HEK293 (cell line): ENCODE measurements around the gene NELL1.

ENCODE experiments used
- CTCF ChIA-PET: fragments of 350-600 bp; formaldehyde crosslinking; extraction: SDS; loops from one replicate; lab custom pipeline; 2021; ENCODE audit warnings: antibody characterized with exemption; lab: Yijun Ruan, JAX
- POLR2A ChIA-PET: fragments of 300-600 bp; formaldehyde crosslinking; extraction: SDS; loops from one replicate; lab custom pipeline; 2020; ENCODE audit warnings: antibody characterized with exemption, inconsistent platforms; lab: Yijun Ruan, JAX
- H3K27ac ChIP-seq: fragments of 200-500 bp; sonication (Bioruptor generic); 2 replicates; pipeline ENCODE4 v1.5.1; 2014; ENCODE audit warnings: low read depth, low read length, control low read depth, inconsistent platforms; ENCODE audit errors: extremely low read depth
- H3K36me3 ChIP-seq, 2 experiments: fragments of 200-500 bp in 1 of 2; sonication (Bioruptor generic) in 1 of 2; 1 replicate in 1 of 2; 2 replicates in 1 of 2; pipeline ENCODE4 v1.5.1; 2014 to 2017; ENCODE audit warnings: inconsistent platforms in 2 of 2, low read length in 2 of 2; ENCODE audit not compliant: control insufficient read depth in 2 of 2, insufficient read depth in 1 of 2
- H3K4me1 ChIP-seq: fragments of 200-500 bp; sonication (Bioruptor generic); 2 replicates; pipeline ENCODE4 v1.5.1; 2014; ENCODE audit warnings: mild to moderate bottlenecking, low read length, inconsistent platforms; ENCODE audit not compliant: control insufficient read depth, insufficient read depth
- H3K4me3 ChIP-seq: 2 replicates; pipeline ENCODE4 v1.5.1; 2011; ENCODE audit warnings: low read depth, mild to moderate bottlenecking, control low read depth, low read length, moderate library complexity
- H3K9me3 ChIP-seq: fragments of 200-500 bp; sonication (Bioruptor generic); 2 replicates; pipeline ENCODE4 v1.5.1; 2014; ENCODE audit warnings: low read depth, low read length, inconsistent platforms; ENCODE audit not compliant: control insufficient read depth, insufficient read depth
- BCL11A ChIP-seq: fragments of 450-650 bp; formaldehyde crosslinking; IDR thresholded peaks from 2 replicates; pipeline ENCODE4 v1.5.1; 2016; ENCODE audit warnings: low read depth, missing biosample characterization, missing genetic modification characterization
- KLF16 ChIP-seq: fragments of 450-650 bp; formaldehyde crosslinking; IDR thresholded peaks from 2 replicates; pipeline ENCODE4 v1.5.1; 2017; ENCODE audit warnings: missing biosample characterization, missing genetic modification characterization
- OSR2 ChIP-seq: fragments of 450-650 bp; formaldehyde crosslinking; IDR thresholded peaks from 2 replicates; pipeline ENCODE4 v1.5.1; 2016; ENCODE audit warnings: missing biosample characterization, missing genetic modification characterization
- PATZ1 ChIP-seq: fragments of 450-650 bp; formaldehyde crosslinking; IDR thresholded peaks from 2 replicates; pipeline ENCODE4 v1.5.1; 2016; ENCODE audit warnings: missing biosample characterization, missing genetic modification characterization
- TRIM28 ChIP-seq: IDR thresholded peaks from 2 replicates; pipeline ENCODE4 v1.6.1; 2011; ENCODE audit warnings: low read length, control low read depth, borderline replicate concordance
- TSHZ1 ChIP-seq: fragments of 450-650 bp; formaldehyde crosslinking; IDR thresholded peaks from 2 replicates; pipeline ENCODE4 v1.5.1; 2016; ENCODE audit warnings: missing biosample characterization, missing genetic modification characterization, borderline replicate concordance
- WT1 ChIP-seq: fragments of 450-650 bp; formaldehyde crosslinking; IDR thresholded peaks from 2 replicates; pipeline ENCODE4 v1.5.1; 2016; ENCODE audit warnings: missing biosample characterization, missing genetic modification characterization
- ZBTB10 ChIP-seq: fragments of 450-650 bp; formaldehyde crosslinking; IDR thresholded peaks from 2 replicates; pipeline ENCODE4 v1.5.1; 2016; ENCODE audit warnings: missing biosample characterization, missing genetic modification characterization
- ZBTB17 ChIP-seq: fragments of 450-650 bp; formaldehyde crosslinking; IDR thresholded peaks from 2 replicates; pipeline ENCODE4 v1.5.1; 2016; ENCODE audit warnings: missing biosample characterization, missing genetic modification characterization
- ZNF10 ChIP-seq: fragments of 450-650 bp; formaldehyde crosslinking; IDR thresholded peaks from 2 replicates; pipeline ENCODE4 v1.5.1; 2017; ENCODE audit warnings: missing biosample characterization, missing genetic modification characterization
- ZNF148 ChIP-seq: fragments of 450-650 bp; formaldehyde crosslinking; IDR thresholded peaks from 2 replicates; pipeline ENCODE4 v1.5.0; 2017; ENCODE audit warnings: missing biosample characterization, missing genetic modification characterization, borderline replicate concordance
- ZNF274 ChIP-seq, 2 experiments: fragments of 200-500 bp in 1 of 2; fragments of 450-650 bp in 1 of 2; sonication (Bioruptor generic) in 1 of 2; formaldehyde crosslinking in 1 of 2; IDR thresholded peaks; 2 replicates each; pipeline versions ENCODE4 v1.5.1 to v1.6.1; 2014 to 2016; ENCODE audit warnings: borderline replicate concordance in 1 of 2, inconsistent platforms in 1 of 2, low read length in 1 of 2, missing biosample characterization in 1 of 2, missing genetic modification characterization in 1 of 2
- ZNF416 ChIP-seq: fragments of 450-650 bp; formaldehyde crosslinking; IDR thresholded peaks from 2 replicates; pipeline ENCODE4 v1.5.1; 2016; ENCODE audit warnings: missing biosample characterization, missing genetic modification characterization
- ZNF580 ChIP-seq: fragments of 450-650 bp; formaldehyde crosslinking; IDR thresholded peaks from 2 replicates; pipeline ENCODE4 v1.5.1; 2016; ENCODE audit warnings: missing biosample characterization, missing genetic modification characterization
- ZNF596 ChIP-seq: fragments of 450-650 bp; IDR thresholded peaks from 2 replicates; pipeline ENCODE4 v1.5.0; 2018; ENCODE audit warnings: missing biosample characterization, mild to moderate bottlenecking, missing genetic modification characterization, moderate library complexity
- ZNF747 ChIP-seq: fragments of 450-650 bp; formaldehyde crosslinking; IDR thresholded peaks from 2 replicates; pipeline ENCODE4 v1.5.1; 2016; ENCODE audit warnings: missing biosample characterization, missing genetic modification characterization
- TF ChIP-seq, protein P1 (sequence below): fragments of 450-650 bp; formaldehyde crosslinking; IDR thresholded peaks from 2 replicates; pipeline ENCODE4 v1.5.1; 2016; ENCODE audit warnings: missing biosample characterization, missing genetic modification characterization
- TF ChIP-seq, protein P2 (sequence below): fragments of 450-650 bp; formaldehyde crosslinking; conservative IDR thresholded peaks from 2 replicates; pipeline ENCODE4 v1.5.1; 2016; ENCODE audit warnings: low read depth, missing biosample characterization, missing genetic modification characterization

The NELL1 gene

GRCh38 chr11:21545699-21546098, 876.3 kb downstream of the NELL1 start:
- CTCF ChIA-PET, result no interaction called here
- Histone ChIP-seq H3K27ac (no peak overlapping the region), H3K4me1 (no peaks in the 10 kb centered on the region), H3K4me3 (no peak overlapping the region), H3K9me3 (no peaks in the 10 kb centered on the region), H3K36me3 (no peaks in the 10 kb centered on the region)
- TF ChIP-seq, protein P1, sequence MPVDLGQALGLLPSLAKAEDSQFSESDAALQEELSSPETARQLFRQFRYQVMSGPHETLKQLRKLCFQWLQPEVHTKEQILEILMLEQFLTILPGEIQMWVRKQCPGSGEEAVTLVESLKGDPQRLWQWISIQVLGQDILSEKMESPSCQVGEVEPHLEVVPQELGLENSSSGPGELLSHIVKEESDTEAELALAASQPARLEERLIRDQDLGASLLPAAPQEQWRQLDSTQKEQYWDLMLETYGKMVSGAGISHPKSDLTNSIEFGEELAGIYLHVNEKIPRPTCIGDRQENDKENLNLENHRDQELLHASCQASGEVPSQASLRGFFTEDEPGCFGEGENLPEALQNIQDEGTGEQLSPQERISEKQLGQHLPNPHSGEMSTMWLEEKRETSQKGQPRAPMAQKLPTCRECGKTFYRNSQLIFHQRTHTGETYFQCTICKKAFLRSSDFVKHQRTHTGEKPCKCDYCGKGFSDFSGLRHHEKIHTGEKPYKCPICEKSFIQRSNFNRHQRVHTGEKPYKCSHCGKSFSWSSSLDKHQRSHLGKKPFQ, result no peak
- TF ChIP-seq ZBTB17 (tag by site-specific recombination) (no peak), ZNF416 (tag by site-specific recombination) (no peak), TSHZ1 (tag by site-specific recombination) (no peak), ZNF747 (tag by site-specific recombination) (no peak), ZNF596 (no peak), BCL11A (tag by site-specific recombination) (no peak), ZBTB10 (tag by site-specific recombination) (no peak), ZNF580 (no peak), ZNF274 (IDR thresholded peaks at IDR 0.05; ENCODE audit: low read length) (no peak), ZNF274 (tag by site-specific recombination; IDR thresholded peaks at IDR 0.05; ENCODE audit: borderline replicate concordance) (no peak), OSR2 (tag by site-specific recombination) (no peak), WT1 (tag by site-specific recombination) (no peak), KLF16 (tag by site-specific recombination) (no peak), ZNF10 (tag by site-specific recombination) (no peak), ZNF148 (tag by site-specific recombination) (no peak), TRIM28 (no peak), PATZ1 (tag by site-specific recombination) (no peak)
- TF ChIP-seq, protein P2, sequence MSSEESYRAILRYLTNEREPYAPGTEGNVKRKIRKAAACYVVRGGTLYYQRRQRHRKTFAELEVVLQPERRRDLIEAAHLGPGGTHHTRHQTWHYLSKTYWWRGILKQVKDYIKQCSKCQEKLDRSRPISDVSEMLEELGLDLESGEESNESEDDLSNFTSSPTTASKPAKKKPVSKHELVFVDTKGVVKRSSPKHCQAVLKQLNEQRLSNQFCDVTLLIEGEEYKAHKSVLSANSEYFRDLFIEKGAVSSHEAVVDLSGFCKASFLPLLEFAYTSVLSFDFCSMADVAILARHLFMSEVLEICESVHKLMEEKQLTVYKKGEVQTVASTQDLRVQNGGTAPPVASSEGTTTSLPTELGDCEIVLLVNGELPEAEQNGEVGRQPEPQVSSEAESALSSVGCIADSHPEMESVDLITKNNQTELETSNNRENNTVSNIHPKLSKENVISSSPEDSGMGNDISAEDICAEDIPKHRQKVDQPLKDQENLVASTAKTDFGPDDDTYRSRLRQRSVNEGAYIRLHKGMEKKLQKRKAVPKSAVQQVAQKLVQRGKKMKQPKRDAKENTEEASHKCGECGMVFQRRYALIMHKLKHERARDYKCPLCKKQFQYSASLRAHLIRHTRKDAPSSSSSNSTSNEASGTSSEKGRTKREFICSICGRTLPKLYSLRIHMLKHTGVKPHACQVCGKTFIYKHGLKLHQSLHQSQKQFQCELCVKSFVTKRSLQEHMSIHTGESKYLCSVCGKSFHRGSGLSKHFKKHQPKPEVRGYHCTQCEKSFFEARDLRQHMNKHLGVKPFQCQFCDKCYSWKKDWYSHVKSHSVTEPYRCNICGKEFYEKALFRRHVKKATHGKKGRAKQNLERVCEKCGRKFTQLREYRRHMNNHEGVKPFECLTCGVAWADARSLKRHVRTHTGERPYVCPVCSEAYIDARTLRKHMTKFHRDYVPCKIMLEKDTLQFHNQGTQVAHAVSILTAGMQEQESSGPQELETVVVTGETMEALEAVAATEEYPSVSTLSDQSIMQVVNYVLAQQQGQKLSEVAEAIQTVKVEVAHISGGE, result no peak
- POLR2A ChIA-PET, result no interaction called here
